H1 (cell line): Measurements from ENCODE around the gene OLFM3. TPM values are rescaled to one million over a fixed set of nuclear protein-coding genes. Genes with fewer than 3 reads are reported as not detected.

Source experiments
- CTCF ChIA-PET: fragments of 300-600 bp; sonication (Branson Sonifier 250); formaldehyde crosslinking; loops from one replicate; lab custom pipeline; 2021; ENCODE audit not compliant: partially characterized antibody; lab: Charles Lee
- POLR2A ChIA-PET: fragments of 300-600 bp; sonication (Branson Sonifier 250); formaldehyde crosslinking; loops from one replicate; lab custom pipeline; 2021; ENCODE audit warnings: inconsistent platforms; ENCODE audit not compliant: partially characterized antibody; lab: Charles Lee
- DNase-seq, 2 experiments: peaks; one replicate each; pipeline versions ENCODE4 v3.0.0 to v3.0.0-alpha.2; 2010 to 2022; ENCODE audit warnings: low spot score in 2 of 2, low read depth in 1 of 2, mixed read lengths in 1 of 2
- FAIRE-seq: peaks from 2 replicates; lab custom pipeline; 2011; peaks lifted over from hg19 to GRCh38; lab: Jason Lieb, UNC
- H2AFZ ChIP-seq: 2 replicates; pipeline ENCODE4 v1.8.1; 2012; ENCODE audit warnings: low read length, inconsistent platforms
- H2AK5ac ChIP-seq: 2 replicates; pipeline ENCODE4 v1.6.1; 2013; ENCODE audit warnings: low read depth, low read length
- H2BK120ac ChIP-seq: replicated peaks from 2 replicates; pipeline ENCODE3; 2013; ENCODE audit warnings: low read depth, low read length, inconsistent platforms
- H2BK12ac ChIP-seq: 2 replicates; pipeline ENCODE4 v1.6.1; 2013; ENCODE audit warnings: low read depth, low read length
- H2BK15ac ChIP-seq: 2 replicates; pipeline ENCODE4 v1.6.1; 2013; ENCODE audit warnings: low read length
- H2BK20ac ChIP-seq: 2 replicates; pipeline ENCODE4 v1.6.1; 2013; ENCODE audit warnings: low read length
- H2BK5ac ChIP-seq: 2 replicates; pipeline ENCODE4 v1.6.1; 2013; ENCODE audit warnings: low read depth, low read length
- H3K14ac ChIP-seq: 2 replicates; pipeline ENCODE4 v1.6.1; 2013; ENCODE audit warnings: inconsistent platforms; ENCODE audit not compliant: insufficient read length
- H3K18ac ChIP-seq: 2 replicates; pipeline ENCODE4 v1.6.1; 2013; ENCODE audit warnings: low read length; ENCODE audit errors: extremely low read depth
- H3K23ac ChIP-seq: 2 replicates; pipeline ENCODE4 v1.6.1; 2013; ENCODE audit warnings: inconsistent platforms; ENCODE audit not compliant: insufficient read length
- H3K23me2 ChIP-seq: 2 replicates; pipeline ENCODE4 v1.6.1; 2013; ENCODE audit warnings: low read depth, low read length
- H3K27ac ChIP-seq: 2 replicates; pipeline ENCODE4 v1.6.1; 2011; ENCODE audit warnings: low read depth, low read length, inconsistent platforms
- H3K27me3 ChIP-seq, 4 experiments: replicated peaks in 1 of 4; 1 replicate in 1 of 4; 2 replicates in 3 of 4; pipeline versions ENCODE4 v1.6.1 to v1.8.1; 2011 to 2013; ENCODE audit warnings: low read length in 3 of 4, mild to moderate bottlenecking in 3 of 4, inconsistent platforms in 2 of 4, mixed read lengths in 2 of 4, moderate library complexity in 1 of 4; ENCODE audit not compliant: control insufficient read depth in 3 of 4, insufficient read depth in 3 of 4; ENCODE audit errors: extremely low read depth in 1 of 4
- H3K36me3 ChIP-seq, 4 experiments: 2 replicates each; pipeline versions ENCODE4 v1.6.1 to v1.8.1; 2011 to 2013; ENCODE audit warnings: mild to moderate bottlenecking in 4 of 4, low read length in 3 of 4, moderate library complexity in 2 of 4, control low read depth in 1 of 4, inconsistent platforms in 1 of 4; ENCODE audit not compliant: insufficient read depth in 4 of 4, control insufficient read depth in 2 of 4
- H3K4ac ChIP-seq: replicated peaks from 2 replicates; pipeline ENCODE3; 2013; ENCODE audit warnings: low read length, low read depth, mixed read lengths, inconsistent platforms; ENCODE audit not compliant: insufficient read length
- H3K4me1 ChIP-seq, 4 experiments: replicated peaks in 1 of 4; 1 replicate in 1 of 4; 2 replicates in 3 of 4; pipeline versions ENCODE4 v1.6.1 to v1.8.1; 2011 to 2013; ENCODE audit warnings: low read length in 3 of 4, inconsistent platforms in 2 of 4, mixed read lengths in 1 of 4; ENCODE audit not compliant: insufficient read depth in 4 of 4, control insufficient read depth in 3 of 4
- H3K4me2 ChIP-seq, 2 experiments: 2 replicates each; pipeline versions ENCODE4 v1.6.1 to v1.8.1; 2011 to 2013; ENCODE audit warnings: low read depth in 2 of 2, low read length in 2 of 2, control low read depth in 1 of 2, inconsistent platforms in 1 of 2, mild to moderate bottlenecking in 1 of 2; ENCODE audit not compliant: insufficient read depth in 1 of 2
- H3K4me3 ChIP-seq, 4 experiments: fragments of 200-600, 300-600 bp in 1 of 4; sonication (generic), shearing (Covaris generic), sonication (Bioruptor Twin) in 1 of 4; 2 replicates each; pipeline versions ENCODE4 v1.5.1 to v1.8.1; 2011 to 2016; ENCODE audit warnings: low read length in 4 of 4, low read depth in 3 of 4, control low read depth in 2 of 4, inconsistent platforms in 2 of 4, mild to moderate bottlenecking in 2 of 4, mixed read lengths in 1 of 4, moderate library complexity in 1 of 4; ENCODE audit not compliant: insufficient read depth in 2 of 4; ENCODE audit errors: extremely low read depth in 1 of 4
- H3K56ac ChIP-seq: replicated peaks from 2 replicates; pipeline ENCODE3; 2013; ENCODE audit warnings: low read depth, mild to moderate bottlenecking, mixed read lengths, low read length, inconsistent platforms; ENCODE audit not compliant: insufficient read length
- H3K79me1 ChIP-seq: 2 replicates; pipeline ENCODE4 v1.6.1; 2013; ENCODE audit warnings: low read depth, low read length, control low read depth
- H3K79me2 ChIP-seq, 2 experiments: 2 replicates each; pipeline versions ENCODE4 v1.6.1 to v1.8.1; 2012 to 2013; ENCODE audit warnings: low read length in 2 of 2, mild to moderate bottlenecking in 2 of 2, inconsistent platforms in 1 of 2; ENCODE audit not compliant: insufficient read depth in 2 of 2, control insufficient read depth in 1 of 2
- H3K9ac ChIP-seq, 4 experiments: replicated peaks in 1 of 4; 1 replicate in 1 of 4; 2 replicates in 3 of 4; pipeline versions ENCODE4 v1.6.1 to v1.8.1; 2011 to 2013; ENCODE audit warnings: low read depth in 3 of 4, low read length in 3 of 4, control low read depth in 2 of 4, mild to moderate bottlenecking in 2 of 4, moderate library complexity in 2 of 4, inconsistent platforms in 1 of 4; ENCODE audit errors: extremely low read depth in 1 of 4
- H3K9me3 ChIP-seq, 2 experiments: 2 replicates each; pipeline versions ENCODE4 v1.6.1 to v1.8.1; 2012 to 2013; ENCODE audit warnings: mild to moderate bottlenecking in 2 of 2, moderate library complexity in 2 of 2, control low read depth in 1 of 2, inconsistent platforms in 1 of 2, low read depth in 1 of 2, low read length in 1 of 2, mixed read lengths in 1 of 2; ENCODE audit not compliant: insufficient read depth in 2 of 2
- H4K20me1 ChIP-seq, 2 experiments: replicated peaks in 1 of 2; 2 replicates each; pipeline versions ENCODE3 to v1.8.1; 2011 to 2013; ENCODE audit warnings: inconsistent platforms in 2 of 2, low read length in 2 of 2, mild to moderate bottlenecking in 1 of 2; ENCODE audit not compliant: insufficient read depth in 2 of 2, control insufficient read depth in 1 of 2
- H4K5ac ChIP-seq: 2 replicates; pipeline ENCODE4 v1.6.1; 2013; ENCODE audit warnings: low read length, low read depth, mixed read lengths, inconsistent platforms; ENCODE audit not compliant: insufficient read length
- H4K8ac ChIP-seq: 2 replicates; pipeline ENCODE4 v1.8.0; 2013; ENCODE audit warnings: mild to moderate bottlenecking, moderate library complexity, low read length, inconsistent platforms; ENCODE audit not compliant: insufficient read depth; ENCODE audit errors: extremely low read depth
- H4K91ac ChIP-seq: replicated peaks from 2 replicates; pipeline ENCODE3; 2013; ENCODE audit warnings: low read length, mixed read lengths, inconsistent platforms; ENCODE audit not compliant: insufficient read length
- BACH1 ChIP-seq: IDR thresholded peaks from 2 replicates; pipeline ENCODE4 v1.6.1; 2012; ENCODE audit warnings: low read length, improper control_type of control experiment
- CREB1 ChIP-seq: IDR thresholded peaks from 2 replicates; pipeline ENCODE4 v1.6.1; 2012; ENCODE audit warnings: inconsistent platforms
- CTCF ChIP-seq, 3 experiments: IDR thresholded peaks; 1 replicate in 2 of 3; 2 replicates in 1 of 3; pipeline versions ENCODE4 v1.5.1 to v1.6.1; 2011; ENCODE audit warnings: low read length in 3 of 3, mild to moderate bottlenecking in 3 of 3, inconsistent platforms in 2 of 3, low read depth in 1 of 3, moderate library complexity in 1 of 3; ENCODE audit not compliant: insufficient read depth in 1 of 3; ENCODE audit errors: control extremely low read depth in 1 of 3
- GABPA ChIP-seq: IDR thresholded peaks from 2 replicates; pipeline ENCODE4 v1.6.1; 2011; ENCODE audit warnings: mild to moderate bottlenecking, low read length, moderate library complexity, borderline replicate concordance; ENCODE audit not compliant: insufficient read depth
- HDAC2 ChIP-seq, 2 experiments: fragments of 300-600 bp in 1 of 2; sonication (generic) in 1 of 2; IDR thresholded peaks; 2 replicates each; pipeline ENCODE4 v1.6.1; 2011 to 2012; ENCODE audit warnings: low read depth in 2 of 2, low read length in 2 of 2, mild to moderate bottlenecking in 2 of 2, moderate library complexity in 2 of 2, borderline replicate concordance in 1 of 2, inconsistent platforms in 1 of 2
- POLR2AphosphoS5 ChIP-seq: IDR thresholded peaks from 2 replicates; pipeline ENCODE4 v1.6.1; 2011; ENCODE audit warnings: low read depth, low read length
- SIN3A ChIP-seq, 2 experiments: IDR thresholded peaks in 1 of 2; conservative IDR thresholded peaks in 1 of 2; 2 replicates each; pipeline ENCODE4 v1.6.1; 2011 to 2012; ENCODE audit warnings: low read length in 2 of 2, improper control_type of control experiment in 1 of 2, low read depth in 1 of 2, mild to moderate bottlenecking in 1 of 2
- SIRT6 ChIP-seq: IDR thresholded peaks from one replicate; pipeline ENCODE4 v1.7.1; 2012; ENCODE audit warnings: low read length, inconsistent platforms
- SUZ12 ChIP-seq: fragments of 200-600 bp; sonication (generic); IDR thresholded peaks from 2 replicates; pipeline ENCODE4 v1.6.1; 2012; ENCODE audit warnings: mild to moderate bottlenecking, inconsistent platforms, low read length, moderate library complexity, mixed read lengths
- TCF12 ChIP-seq: IDR thresholded peaks from 2 replicates; pipeline ENCODE4 v1.6.1; 2011; ENCODE audit warnings: low read depth, mild to moderate bottlenecking, low read length
- TEAD4 ChIP-seq: IDR thresholded peaks from 2 replicates; pipeline ENCODE4 v1.6.1; 2012; ENCODE audit warnings: low read depth, low read length, inconsistent platforms, mixed read lengths
- ZNF274 ChIP-seq: IDR thresholded peaks from 2 replicates; pipeline ENCODE4 v1.7.0; 2012; ENCODE audit warnings: low read length, borderline replicate concordance; ENCODE audit errors: extremely low read depth
- WGBS, 2 experiments: shearing (Covaris generic) in 1 of 2; methylation state at CpG; one replicate each; pipeline versions ENCODE4 v1.1.6 to v1.1.7; 2013 to 2015; ENCODE audit warnings: low lambda C conversion rate in 2 of 2, mixed read lengths in 2 of 2, inconsistent platforms in 1 of 2, low coverage in 1 of 2, missing lambda C conversion rate in 1 of 2; ENCODE audit not compliant: insufficient replicate concordance in 2 of 2, insufficient coverage in 1 of 2, insufficient read length in 1 of 2; ENCODE audit errors: extremely low coverage in 1 of 2, missing lambda C conversion rate in 1 of 2; 5-methylcytosine and 5-hydroxymethylcytosine counted together
- polyA plus RNA-seq, 7 experiments: library from polyadenylated mRNA; depleted of rRNA in 3 of 7; stranded (reverse) in 5 of 7; unstranded in 2 of 7; fragments of >200 nt in 5 of 7; fragments of 200-250 nt in 2 of 7; gene quantifications; 1 replicate in 5 of 7; 2 replicates in 1 of 7; 4 replicates in 1 of 7; pipeline versions ENCODE4 v1.2.1 to v1.2.3, GENCODE V29; 2011 to 2013; ENCODE audit warnings: missing spikeins in 2 of 7, mixed read lengths in 2 of 7
- total RNA-seq: library from RNA; stranded (reverse); fragmentation: NEBNext Ultra II Directional; extraction: Animal tissue kit (Norgen Biotek cat#: 25700); gene quantifications from 2 replicates; pipeline ENCODE4 v1.2.1, GENCODE V29; 2021

Gene OLFM3
- total and polyA plus RNA-seq, 2 of the 8 experiments (the other 6 are each of a cell fraction or from before 2014, with no cell fraction given): 0.30 to 0.32 TPM

DNA sequence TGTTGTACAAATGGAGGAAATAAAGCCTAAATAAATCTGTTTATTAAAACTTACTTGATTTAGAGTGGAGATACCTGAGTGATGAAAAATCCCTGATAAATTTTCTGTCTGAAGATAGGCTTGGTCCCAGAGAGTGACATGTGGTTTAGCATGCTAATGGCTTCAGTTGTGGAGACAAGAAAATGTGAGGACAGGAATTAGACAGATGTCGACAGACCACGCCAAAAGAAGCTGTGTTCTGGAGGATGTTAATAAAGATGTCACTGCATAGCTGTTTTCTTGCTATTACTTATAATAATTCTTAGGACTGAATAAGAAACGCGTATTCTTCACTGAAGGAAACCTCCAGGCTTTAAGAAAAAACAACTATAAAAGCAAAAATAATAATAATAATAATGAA, 154.9 kb downstream of the OLFM3 start:
- Histone ChIP-seq H3K9ac (no peak overlapping the region), H2BK15ac (no peak overlapping the region), H3K18ac (no peak overlapping the region), H3K4ac (no peak overlapping the region), H3K36me3 (no peaks in the 10 kb centered on the region), H3K4me2 (no peak overlapping the region), H3K4me3 (no peak overlapping the region), H3K23ac (no peak overlapping the region), H2BK12ac (no peak overlapping the region), H3K56ac (no peak overlapping the region), H2BK5ac (no peak overlapping the region), H2BK120ac (no peak overlapping the region), H2AK5ac (no peak overlapping the region), H3K27ac (no peak overlapping the region), H3K79me2 (no peaks in the 10 kb centered on the region), H4K91ac (no peak overlapping the region), H4K5ac (no peak overlapping the region), H4K20me1 (no peaks in the 10 kb centered on the region), H3K14ac (no peak overlapping the region), H3K27me3 (no peaks in the 10 kb centered on the region), H3K9me3 (no peaks in the 10 kb centered on the region), H3K23me2 (no peaks in the 10 kb centered on the region), H2AFZ (no peak overlapping the region), H4K8ac (no peak overlapping the region), H3K79me1 (no peaks in the 10 kb centered on the region), H3K4me1 (peaks cover 0 to 7% (median 3%) of the 10 kb centered on the region in 4 experiments; a peak in 5 of 7 replicates), H2BK20ac (no peak overlapping the region)
- no peak for FAIRE-seq
- no peak for DNase-seq
- 95% methylated on average over 4 of the region's 4 CpGs; no CpG with 5 or more reads in 1 of the 2 experiments for WGBS, 2 experiments
- POLR2A ChIA-PET: no interaction called here
- CTCF ChIA-PET: interaction anchor here (0.8 to 1.8 kb wide), 2 partner anchors 27 to 333 kb away, joined by 3 to 4 read pairs; no protein-coding TSS in a partner anchor
- TF ChIP-seq POLR2AphosphoS5: no peak
- no peak for TF ChIP-seq SUZ12
- TF ChIP-seq BACH1: no peak
- TF ChIP-seq TCF12: no peak
- no peak for TF ChIP-seq CTCF (IDR thresholded peaks at IDR 0.05; ENCODE audit: control extremely low read depth in 1 of 3, insufficient read depth in 1 of 3, low read depth in 1 of 3, low read length in 3 of 3)
- TF ChIP-seq TEAD4: no peak
- no peak for TF ChIP-seq CREB1
- no peak for TF ChIP-seq ZNF274
- TF ChIP-seq SIRT6: no peak
- no peak for TF ChIP-seq GABPA
- no peak for TF ChIP-seq HDAC2 (IDR thresholded peaks at IDR 0.05; ENCODE audit: borderline replicate concordance in 1 of 2, low read depth in 2 of 2, low read length in 2 of 2)
- TF ChIP-seq SIN3A (conservative IDR thresholded peaks at IDR 0.05 in 1 of 2, IDR thresholded peaks at IDR 0.05 in 1 of 2; ENCODE audit: low read depth in 1 of 2, low read length in 2 of 2): no peak
